DMS53 (cell line): ENCODE measurements around the gene CAAP1.
"Not testable (repeated sequence)": the region's sequence is repeated elsewhere in the genome, so short reads cannot be mapped to it uniquely, and the experiment has no call there.

ENCODE experiments used
- DNase-seq: peaks from one replicate; lab custom pipeline; 2025; lab: John Stamatoyannopoulos, UW

Gene CAAP1, protein sequence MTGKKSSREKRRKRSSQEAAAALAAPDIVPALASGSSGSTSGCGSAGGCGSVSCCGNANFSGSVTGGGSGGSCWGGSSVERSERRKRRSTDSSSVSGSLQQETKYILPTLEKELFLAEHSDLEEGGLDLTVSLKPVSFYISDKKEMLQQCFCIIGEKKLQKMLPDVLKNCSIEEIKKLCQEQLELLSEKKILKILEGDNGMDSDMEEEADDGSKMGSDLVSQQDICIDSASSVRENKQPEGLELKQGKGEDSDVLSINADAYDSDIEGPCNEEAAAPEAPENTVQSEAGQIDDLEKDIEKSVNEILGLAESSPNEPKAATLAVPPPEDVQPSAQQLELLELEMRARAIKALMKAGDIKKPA

GRCh38 chr9:26892251-26893029, at the start of gene CAAP1:
Gene CAAP1 (minus strand): TSS chr9:26892802. CDS start chr9:26892715, 87 bp downstream.
- peak; percentile 95 for DNase-seq

DNA sequence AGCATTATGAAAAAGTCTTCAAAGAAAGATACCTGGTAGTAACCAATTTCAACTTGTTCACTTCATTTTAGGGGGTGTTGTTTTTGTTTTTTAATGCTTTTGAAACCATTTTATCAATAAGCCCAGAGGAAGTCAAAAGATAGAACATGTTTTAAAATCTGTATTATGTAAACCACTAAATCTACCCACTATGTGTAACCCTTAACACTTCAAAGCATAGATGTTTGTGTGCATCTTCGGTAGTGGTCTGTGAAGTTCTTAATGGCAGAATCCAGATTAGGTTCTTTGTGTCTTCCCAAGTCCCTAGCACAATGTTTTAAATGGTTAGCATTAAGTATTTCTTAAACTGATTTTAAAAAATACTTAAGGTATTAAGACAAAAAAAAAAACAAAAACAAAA, 48.2 kb upstream of the CAAP1 start:
- no peak for DNase-seq

GRCh38 chr9:26939955-26940711, 47.5 kb upstream of the CAAP1 start:
- DNase-seq = no peak

- no peak for DNase-seq
Observed at GRCh38 chr9:26937816-26938371, 45.3 kb upstream of the CAAP1 start.

DNA sequence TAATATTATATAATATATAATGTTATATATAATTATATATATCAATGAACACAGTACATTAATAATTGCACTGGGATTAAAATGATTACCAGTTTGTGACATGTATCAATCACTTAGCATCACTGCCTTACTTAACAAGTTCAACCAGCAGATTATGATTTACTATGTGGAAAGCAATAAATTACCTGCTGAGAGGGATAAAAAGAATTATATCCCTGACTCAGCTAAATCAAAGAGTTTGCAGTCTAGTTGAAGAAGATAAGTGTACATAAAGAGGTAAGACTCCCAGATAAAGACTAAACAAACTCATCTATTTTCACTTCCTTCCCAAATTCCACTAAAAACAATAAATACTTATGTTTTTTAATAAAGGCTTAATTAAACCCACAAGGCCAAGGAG, 43.2 kb upstream of the CAAP1 start:
- DNase-seq = no peak

DNA sequence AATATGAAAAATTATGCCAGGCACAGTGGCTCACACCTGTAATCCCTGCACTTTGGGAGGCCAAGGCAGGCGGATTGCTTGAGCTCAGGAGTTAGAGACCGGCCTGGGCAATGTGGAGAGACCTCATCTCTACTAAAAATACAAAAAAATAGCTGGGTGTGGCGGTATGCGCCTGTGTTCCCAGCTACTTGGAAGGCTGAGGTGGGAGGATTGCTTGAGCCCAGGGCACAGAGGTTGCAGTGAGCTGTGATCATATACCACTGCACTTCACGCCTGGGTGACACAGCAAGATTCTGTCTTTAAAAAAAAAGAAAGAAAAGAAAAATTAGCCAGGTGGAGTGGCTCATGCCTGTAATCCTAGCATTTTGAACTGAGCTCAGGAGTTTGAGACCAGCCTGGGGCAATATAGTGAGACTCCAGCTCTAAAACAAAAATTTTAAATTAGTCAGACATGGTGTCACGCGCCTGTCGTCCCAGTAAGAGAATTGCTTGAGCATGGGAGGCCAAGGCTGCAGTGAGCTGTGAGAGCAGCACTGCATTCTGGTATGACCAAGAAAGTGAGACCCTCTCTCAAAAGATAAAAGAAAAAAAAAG, 36.4 kb upstream of the CAAP1 start:
- no peak for DNase-seq

DNA sequence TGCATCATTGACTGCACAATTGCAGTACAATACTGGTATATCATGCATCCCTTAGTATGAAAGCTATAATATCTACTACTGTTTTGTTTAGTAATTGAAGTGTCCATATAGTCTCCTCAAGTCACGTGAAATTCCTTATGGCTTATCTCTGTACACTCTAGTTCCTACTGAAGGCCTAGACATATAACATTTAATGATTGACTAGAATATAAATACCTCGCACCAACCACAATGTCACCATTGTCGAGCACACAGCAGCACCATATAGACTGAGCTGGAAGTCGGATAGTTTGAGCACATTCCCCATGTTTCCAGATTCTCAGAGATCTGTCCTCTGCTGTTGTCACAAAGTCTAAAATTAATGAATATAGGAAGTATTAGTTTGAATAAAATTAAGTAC, 33.0 kb upstream of the CAAP1 start:
- DNase-seq = no peak

DNA sequence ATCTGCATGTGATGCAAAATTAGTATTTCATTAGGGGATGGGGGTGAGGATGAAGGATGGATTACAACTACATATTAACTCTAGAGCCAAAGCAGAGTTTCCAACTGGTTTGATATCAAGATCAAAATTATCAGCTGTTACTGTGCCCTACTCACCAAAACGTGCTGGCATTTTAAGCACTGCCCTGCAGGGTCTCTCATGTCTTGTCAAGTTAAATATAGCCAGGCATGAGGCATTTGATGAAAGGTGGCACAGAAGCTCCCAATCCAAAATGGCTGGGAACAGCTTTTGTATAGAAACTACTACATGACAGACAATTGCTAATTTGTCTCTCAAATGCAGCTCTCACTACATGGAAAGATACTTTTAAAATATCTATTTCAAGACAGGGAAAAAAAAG, 27.1 kb upstream of the CAAP1 start:
- DNase-seq = no peak

- no peak for DNase-seq
Observed at GRCh38 chr9:26913138-26913668, 20.6 kb upstream of the CAAP1 start.

DNA sequence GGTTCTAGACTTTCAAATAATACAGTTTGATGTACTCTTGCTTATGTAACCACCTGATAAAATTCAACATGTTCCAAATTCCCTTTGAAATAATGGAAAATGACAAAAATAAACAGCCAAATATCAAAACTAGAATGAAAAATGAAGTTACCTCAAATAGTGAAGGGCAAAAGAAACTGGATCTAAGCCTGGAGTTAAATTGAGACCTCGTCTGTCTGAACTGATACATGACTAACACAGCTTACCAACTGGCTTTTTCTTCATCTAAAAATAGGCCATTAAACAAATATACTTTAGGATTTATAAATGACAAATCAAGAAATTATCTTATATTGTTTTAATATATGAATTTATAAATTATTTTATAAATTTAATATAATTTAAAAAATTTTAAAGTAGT, 12.1 kb upstream of the CAAP1 start:
- DNase-seq = no peak

DNA sequence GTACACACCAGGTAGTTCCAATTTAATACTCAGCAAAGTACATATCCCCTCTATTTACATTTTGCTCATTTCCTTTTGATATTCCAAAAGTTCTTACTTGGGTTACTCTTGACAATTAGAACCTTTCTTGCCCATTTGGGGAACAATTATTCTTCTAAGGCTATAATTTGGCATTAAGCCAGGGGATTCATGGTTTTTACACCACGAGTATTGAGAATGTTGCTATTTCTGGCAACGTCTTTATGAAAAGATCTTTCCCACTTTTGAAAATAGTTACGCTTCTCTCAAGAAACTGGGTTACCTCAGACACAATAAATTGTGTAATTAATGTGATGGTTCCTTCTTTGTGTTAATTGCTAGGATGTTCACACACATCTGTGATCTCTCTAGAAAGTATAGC, 11.5 kb upstream of the CAAP1 start:
- no peak for DNase-seq

DNA sequence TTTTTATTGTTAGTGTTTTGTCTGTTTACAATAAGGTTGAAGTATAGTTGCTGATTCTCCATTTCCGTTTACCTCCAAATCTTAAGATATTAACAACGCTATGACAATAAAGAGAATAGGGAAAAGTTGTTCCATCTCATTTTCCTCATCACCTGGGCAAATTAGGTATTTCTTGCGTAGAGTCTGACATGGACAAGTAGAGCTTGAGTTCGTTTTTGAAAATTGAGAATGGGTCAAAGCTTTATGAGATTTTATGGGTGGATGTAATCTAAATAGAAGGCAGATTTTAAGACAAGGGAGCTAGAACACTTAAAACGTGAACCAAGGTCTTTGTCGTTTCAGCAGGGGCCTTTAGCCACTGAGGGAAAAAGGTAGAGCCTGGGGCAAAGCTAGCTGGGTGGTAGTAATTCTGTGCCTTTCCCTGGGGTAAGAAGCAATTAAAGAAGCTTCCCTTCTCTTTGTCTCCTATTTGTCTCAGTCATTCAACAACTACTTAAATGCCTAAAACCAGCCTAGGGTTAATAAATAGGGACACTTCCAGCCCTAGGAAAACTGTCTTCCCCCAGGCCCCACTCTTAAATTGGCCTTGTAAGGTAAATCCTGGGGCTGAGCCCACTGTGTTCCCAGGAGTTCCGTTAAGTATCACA, 551 bp upstream of the CAAP1 start:
- DNase-seq = no peak

GRCh38 chr9:26891726-26892125, 876 bp downstream of the CAAP1 start:
- DNase-seq = peak; percentile 24

DNA sequence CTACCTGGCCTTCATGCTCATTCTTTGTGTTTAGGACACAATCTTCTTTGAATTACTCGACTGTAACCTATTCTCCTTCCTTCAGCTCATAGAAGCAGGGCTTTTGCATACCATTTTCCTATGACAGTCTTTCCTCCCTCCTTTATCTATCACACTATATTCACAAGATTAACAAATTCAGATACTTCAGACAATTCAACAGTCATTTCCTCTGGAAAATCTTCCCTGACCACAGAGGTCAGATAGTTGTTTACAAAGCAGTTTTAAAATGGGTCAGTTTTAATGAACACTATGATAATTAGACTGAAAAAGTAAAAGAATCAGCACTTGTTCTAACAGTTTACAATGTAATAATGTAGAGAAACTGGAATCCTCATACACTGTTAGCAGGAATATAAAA, 4.3 kb downstream of the CAAP1 start:
- no peak for DNase-seq

GRCh38 chr9:26882154-26882553, 10.4 kb downstream of the CAAP1 start:
- no peak for DNase-seq

DNA sequence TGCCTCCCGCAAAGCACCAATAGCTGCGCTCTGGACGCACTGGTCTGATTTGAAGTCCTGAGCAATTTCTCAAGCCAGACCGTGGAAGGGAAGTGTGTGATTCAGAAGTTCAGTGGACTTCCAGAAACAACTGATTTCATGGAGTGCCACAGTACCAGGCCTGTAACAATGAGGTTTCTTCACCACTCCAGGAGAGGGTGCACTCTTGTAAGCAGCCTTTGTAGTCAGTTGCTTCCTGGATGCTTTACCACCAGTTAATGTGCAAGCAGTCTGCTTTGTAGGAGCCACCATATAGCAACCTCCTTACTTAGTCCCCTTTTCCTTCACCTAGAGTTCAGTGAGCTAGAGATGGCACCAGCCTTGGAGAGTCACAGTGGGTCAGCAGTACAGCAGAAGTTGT, 12.3 kb downstream of the CAAP1 start:
- DNase-seq = no peak

- DNase-seq = not testable (repeated sequence)
Observed at GRCh38 chr9:26875155-26875554, 17.4 kb downstream of the CAAP1 start.

DNA sequence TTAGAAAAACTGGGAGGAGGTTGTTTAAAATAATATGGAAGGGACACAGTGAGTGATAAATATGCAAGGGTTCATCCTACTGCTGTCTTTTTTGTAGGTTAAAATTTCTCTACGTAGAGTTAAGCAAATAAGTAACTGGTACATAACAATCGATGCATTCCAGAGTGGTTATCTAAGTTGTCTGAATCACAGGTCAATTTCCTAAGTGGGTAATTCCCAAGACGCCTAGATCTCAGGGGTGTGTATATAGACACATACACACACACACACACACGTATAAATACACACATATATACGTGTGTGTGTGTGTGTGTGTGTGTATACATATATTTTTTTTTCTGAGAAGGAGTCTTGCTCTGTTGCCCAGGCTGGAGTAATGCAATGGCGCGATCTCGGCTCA, 22.3 kb downstream of the CAAP1 start:
- DNase-seq = no peak

GRCh38 chr9:26863074-26863473, 29.5 kb downstream of the CAAP1 start:
- peak; percentile 17 for DNase-seq

DNA sequence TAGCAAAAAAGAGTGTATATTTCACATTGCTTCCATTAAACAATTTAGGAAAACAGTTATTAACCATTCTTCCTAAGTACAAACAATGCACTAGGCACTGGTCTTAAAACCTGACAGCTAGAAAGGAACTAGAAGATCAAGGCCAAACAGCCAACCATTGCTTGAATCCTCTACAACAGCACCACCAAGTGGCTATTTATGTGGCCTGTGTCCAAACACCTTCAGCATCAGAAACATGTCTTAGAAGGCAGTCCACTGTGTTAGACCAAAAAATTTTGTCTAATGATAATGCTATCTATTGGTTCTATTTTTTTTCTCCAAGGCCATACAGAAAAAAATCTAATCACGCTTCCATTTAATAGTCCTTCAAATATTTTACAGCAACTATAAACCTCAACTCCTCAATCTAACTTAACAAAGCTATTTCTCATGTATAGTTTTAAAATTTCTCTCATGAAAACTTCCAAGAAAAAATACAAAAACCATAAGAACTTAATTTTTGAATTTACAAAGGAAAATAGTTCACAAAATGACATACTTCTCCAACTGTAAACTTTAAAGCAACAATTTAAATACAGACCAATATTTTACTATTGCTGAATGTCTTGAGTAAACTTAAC, 36.1 kb downstream of the CAAP1 start:
- peak; percentile 83 for DNase-seq

DNA sequence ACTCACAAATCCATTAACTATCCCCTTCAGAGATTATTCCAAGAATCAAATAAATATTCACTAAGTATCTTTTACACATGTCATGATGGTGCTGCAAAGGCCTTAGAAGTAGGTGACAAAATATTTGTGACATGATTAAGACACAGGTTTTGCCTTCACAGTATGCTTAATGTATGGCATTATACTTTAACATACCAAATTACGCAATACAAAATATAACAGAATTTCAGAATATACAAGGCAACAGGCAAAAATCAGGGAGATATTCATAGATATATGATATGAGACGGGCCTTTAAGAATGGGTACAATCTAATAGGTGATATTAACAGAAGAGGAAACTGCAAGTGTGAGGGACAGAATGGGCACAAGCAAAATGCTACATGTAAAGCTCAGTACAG, 41.6 kb downstream of the CAAP1 start:
- DNase-seq = no peak
